Subcutaneous adipose tissue (tissue), 4 donors: ENCODE results near the gene ZCCHC4. TPM values are rescaled to one million over a fixed set of nuclear protein-coding genes. Genes with fewer than 3 reads are reported as not detected.

Experiments
- total RNA-seq, 4 donors: library from RNA; depleted of rRNA; stranded (reverse); fragments of >200 nt; gene quantifications; one replicate each; pipeline ENCODE4 v1.1.0, GENCODE V29; 2016
- TF ChIP-seq, protein P1 (sequence below): fragments of 450-650 bp; IDR thresholded peaks from one replicate; pipeline ENCODE4 v1.5.1; 2016; ENCODE audit warnings: low read depth, mild to moderate bottlenecking, control low read depth, antibody characterized with exemption, moderate library complexity

The ZCCHC4 gene, protein sequence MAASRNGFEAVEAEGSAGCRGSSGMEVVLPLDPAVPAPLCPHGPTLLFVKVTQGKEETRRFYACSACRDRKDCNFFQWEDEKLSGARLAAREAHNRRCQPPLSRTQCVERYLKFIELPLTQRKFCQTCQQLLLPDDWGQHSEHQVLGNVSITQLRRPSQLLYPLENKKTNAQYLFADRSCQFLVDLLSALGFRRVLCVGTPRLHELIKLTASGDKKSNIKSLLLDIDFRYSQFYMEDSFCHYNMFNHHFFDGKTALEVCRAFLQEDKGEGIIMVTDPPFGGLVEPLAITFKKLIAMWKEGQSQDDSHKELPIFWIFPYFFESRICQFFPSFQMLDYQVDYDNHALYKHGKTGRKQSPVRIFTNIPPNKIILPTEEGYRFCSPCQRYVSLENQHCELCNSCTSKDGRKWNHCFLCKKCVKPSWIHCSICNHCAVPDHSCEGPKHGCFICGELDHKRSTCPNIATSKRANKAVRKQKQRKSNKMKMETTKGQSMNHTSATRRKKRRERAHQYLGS
- total RNA-seq: 10 to 100 TPM; 13.2 to 16.3 (median 15.0) TPM

DNA sequence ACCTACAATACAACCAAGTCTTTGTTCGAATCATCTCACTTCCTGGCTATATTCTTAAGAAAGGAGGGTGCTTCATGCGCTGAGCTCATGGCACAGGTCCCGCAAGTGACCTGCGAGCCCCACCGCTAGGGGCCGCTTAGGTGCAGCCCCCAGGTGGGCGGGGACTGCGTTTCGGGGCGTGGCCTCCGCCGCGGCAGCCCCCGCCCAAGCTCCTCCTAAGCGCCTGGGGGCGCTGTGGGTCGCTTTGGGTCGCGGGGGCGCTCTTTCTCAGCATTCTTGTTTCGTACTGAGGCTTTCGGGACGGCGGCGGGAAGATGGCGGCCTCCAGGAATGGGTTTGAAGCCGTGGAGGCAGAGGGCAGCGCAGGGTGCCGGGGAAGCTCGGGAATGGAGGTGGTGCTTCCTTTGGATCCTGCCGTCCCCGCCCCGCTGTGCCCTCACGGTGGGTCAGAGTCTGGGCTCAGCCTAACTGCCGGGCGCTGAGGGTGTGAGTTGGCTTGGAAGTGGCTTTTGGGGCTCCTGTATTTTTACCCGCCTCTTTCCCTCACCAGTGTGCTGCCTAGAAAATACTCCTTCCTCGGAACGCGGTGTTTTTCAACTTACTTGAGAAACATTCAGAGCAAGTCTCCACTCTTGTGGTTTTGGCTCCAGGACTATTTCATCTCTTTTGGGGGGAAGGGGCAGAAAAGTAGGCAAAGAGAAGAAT, at the start of gene ZCCHC4:
ZCCHC4 (plus strand) TSS at position 279 of the 705 bp plus-strand sequence; CDS start at position 315, 36 bp downstream.
- TF ChIP-seq, protein P1, sequence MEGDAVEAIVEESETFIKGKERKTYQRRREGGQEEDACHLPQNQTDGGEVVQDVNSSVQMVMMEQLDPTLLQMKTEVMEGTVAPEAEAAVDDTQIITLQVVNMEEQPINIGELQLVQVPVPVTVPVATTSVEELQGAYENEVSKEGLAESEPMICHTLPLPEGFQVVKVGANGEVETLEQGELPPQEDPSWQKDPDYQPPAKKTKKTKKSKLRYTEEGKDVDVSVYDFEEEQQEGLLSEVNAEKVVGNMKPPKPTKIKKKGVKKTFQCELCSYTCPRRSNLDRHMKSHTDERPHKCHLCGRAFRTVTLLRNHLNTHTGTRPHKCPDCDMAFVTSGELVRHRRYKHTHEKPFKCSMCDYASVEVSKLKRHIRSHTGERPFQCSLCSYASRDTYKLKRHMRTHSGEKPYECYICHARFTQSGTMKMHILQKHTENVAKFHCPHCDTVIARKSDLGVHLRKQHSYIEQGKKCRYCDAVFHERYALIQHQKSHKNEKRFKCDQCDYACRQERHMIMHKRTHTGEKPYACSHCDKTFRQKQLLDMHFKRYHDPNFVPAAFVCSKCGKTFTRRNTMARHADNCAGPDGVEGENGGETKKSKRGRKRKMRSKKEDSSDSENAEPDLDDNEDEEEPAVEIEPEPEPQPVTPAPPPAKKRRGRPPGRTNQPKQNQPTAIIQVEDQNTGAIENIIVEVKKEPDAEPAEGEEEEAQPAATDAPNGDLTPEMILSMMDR: no peak

DNA sequence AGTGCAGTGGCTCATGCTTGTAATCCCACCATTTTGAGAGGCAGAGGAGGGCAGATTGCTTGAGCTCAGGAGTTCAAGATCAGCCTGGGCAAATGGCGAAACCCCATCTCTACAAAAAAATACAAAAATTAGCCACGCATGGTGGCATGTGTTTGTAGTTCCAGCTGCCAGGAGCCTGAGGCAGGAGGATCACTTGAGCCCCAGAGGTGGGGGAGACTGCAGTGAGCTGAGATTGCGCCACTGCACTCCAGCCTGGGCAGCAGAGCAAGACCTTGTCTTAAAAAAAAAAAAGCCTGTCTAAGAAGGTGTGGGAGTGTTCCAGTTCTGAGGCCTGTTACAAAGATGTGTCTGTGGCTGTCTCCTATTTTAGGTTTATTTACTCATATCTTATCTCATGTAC, 40.7 kb upstream of the ZCCHC4 start:
- TF ChIP-seq, protein P1: no peak

DNA sequence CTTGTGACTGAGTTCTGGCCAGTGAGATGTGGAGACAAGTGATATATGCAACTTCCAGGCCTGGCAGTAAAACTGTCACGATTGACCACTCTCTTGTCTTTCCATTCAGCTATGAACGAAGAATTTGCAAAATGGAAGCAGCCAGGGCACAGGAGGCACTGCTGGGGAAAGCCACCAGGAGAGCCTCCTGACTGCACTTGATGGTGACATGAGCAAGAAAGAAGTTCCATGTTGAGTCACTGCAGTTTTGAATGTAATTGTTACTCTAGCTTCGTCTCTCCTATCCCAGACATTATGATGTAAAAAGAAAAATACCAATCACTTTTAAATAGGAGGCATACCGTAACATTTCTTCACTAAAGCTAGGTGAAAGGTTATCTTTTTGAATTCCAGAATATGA, 32.4 kb upstream of the ZCCHC4 start:
- TF ChIP-seq, protein P1: no peak

DNA sequence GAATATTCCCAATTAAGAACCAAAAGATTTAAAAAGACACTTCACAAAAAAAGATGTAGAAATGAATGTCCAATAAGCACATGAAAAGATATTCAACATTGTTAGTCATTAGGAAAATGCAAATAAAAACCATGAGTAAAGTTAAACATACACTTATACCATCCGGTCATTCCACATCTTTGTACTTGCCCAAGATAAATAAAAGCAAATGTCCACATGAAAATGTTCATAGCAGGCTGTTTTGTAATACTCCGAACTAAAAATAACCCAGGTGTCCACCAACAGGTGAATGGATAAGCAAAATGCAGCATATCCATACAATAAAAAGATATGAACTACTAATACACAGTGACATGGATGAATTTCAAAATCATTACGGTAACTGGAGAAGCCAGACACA, 28.6 kb upstream of the ZCCHC4 start:
- TF ChIP-seq, protein P1: no peak

DNA sequence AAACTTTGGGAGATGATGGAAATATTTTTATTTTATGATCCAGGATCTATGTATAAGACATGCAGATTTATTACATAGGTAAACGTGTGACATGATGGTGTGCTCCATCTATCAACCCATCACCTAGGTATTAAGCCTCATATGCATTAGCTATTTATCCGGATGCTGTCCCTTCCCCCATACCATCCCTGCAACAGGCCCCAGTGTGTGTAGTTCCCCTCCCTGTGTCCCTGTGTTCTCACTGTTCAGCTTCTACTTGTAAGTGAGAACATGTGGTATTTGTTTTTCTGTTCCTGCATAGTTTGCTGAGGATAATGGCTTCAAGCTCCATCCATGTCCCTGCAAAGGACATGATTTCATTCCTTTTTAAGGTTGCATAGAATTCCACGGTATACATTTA, 28.1 kb upstream of the ZCCHC4 start:
- TF ChIP-seq, protein P1: no peak

DNA sequence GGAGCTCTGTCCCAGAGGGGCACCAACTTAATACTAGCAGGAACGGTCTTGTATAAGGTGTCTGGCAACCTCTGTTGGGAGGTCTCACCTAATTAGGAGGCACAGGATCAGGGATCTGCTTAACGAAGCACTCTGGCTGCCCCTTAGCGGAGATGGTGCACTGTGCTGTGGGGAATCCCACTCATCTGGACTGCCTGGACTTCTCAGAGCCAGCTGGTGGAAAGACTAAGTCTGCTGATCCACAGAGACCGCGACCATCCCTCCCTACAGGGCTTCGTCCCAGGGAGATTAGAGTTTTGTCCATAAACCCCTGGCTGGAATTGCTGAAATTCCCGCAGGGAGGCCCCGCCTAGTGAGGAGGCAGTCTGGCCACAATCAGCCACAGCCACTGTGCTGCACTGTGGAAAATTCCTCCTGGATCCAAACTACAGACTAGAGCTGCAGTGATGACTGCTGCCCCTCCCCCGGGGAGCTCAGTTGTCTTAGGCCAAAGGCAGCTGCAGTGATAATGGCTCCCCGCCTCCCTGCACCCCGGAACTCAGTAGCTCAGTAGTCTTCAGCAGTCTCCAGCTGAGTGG, 22.0 kb upstream of the ZCCHC4 start:
- TF ChIP-seq, protein P1: no peak

DNA sequence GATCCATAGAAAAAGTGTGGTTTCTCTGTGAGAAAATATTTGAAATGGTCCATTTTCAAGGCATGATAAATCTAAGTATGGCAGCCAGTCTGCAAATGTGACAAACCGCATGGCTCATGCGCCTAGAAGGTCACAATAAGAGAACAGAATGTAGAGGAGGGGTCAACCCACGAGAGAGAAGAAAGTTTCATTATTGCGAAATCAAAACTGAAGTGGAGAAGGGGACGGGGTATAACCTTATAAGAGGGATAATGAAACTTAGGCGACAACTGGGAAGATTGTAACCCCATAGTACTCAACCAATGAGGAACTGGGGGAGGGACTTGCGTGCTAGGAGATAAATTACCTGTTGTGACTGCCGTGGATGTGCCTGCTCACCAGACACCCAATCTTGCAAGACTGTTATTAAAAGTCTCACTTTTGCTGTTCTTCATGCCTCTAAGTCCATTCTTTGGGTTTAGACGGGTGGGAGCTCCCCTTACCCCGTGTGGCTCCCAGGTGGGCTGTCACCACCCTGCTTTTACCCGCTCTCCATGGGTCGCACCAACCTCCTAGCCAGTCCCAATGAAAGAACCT, 21.3 kb upstream of the ZCCHC4 start:
- TF ChIP-seq, protein P1: no peak
